GM19372 (cell line): ENCODE data around the gene EVPL.
"Not testable (repeated sequence)": the region's sequence is repeated elsewhere in the genome, so short reads cannot be mapped to it uniquely, and the experiment has no call there.

Experiments used
- ATAC-seq: cut with Tn5 transposase; IDR thresholded peaks from one replicate; pipeline ENCODE4 v1.9.1; 2021; ENCODE audit warnings: mild to moderate bottlenecking, low read depth, moderate library complexity; ENCODE audit not compliant: unreplicated experiment

Gene EVPL

GRCh38 chr17:75975187-75975586 is 51.9 kb downstream of the EVPL start:
- not testable (repeated sequence) for ATAC-seq

GRCh38 chr17:75970626-75971025 is 56.5 kb downstream of the EVPL start:
- no peak for ATAC-seq

GRCh38 chr17:75970011-75970523 is 57.0 kb downstream of the EVPL start:
- no peak for ATAC-seq

GRCh38 chr17:75969044-75969443 is 58.1 kb downstream of the EVPL start:
- not testable (repeated sequence) for ATAC-seq

- no peak for ATAC-seq
These were observed 61.6 kb downstream of the EVPL start for GRCh38 chr17:75965468-75965867.

GRCh38 chr17:75959839-75960511 is 67.1 kb downstream of the EVPL start:
- ATAC-seq = no peak

- ATAC-seq = no peak
These were observed 67.9 kb downstream of the EVPL start for GRCh38 chr17:75959051-75959838.
